Vagina (tissue), 2 donors: ENCODE measurements around the gene ZNF207.

Experiments used
- POLR2A ChIP-seq, 2 donors: fragments of 450-650 bp; IDR thresholded peaks; one replicate each; pipeline ENCODE4 v1.6.1; 2017; ENCODE audit warnings: antibody characterized with exemption in 2 of 2, mild to moderate bottlenecking in 2 of 2, moderate library complexity in 2 of 2
- POLR2AphosphoS5 ChIP-seq, 2 donors: sonication (generic); formaldehyde crosslinking; IDR thresholded peaks; one replicate each; pipeline ENCODE4 v1.9.0; 2017; ENCODE audit warnings: antibody characterized with exemption in 2 of 2, mild to moderate bottlenecking in 2 of 2, low read depth in 1 of 2; ENCODE audit not compliant: insufficient read depth in 1 of 2

DNA sequence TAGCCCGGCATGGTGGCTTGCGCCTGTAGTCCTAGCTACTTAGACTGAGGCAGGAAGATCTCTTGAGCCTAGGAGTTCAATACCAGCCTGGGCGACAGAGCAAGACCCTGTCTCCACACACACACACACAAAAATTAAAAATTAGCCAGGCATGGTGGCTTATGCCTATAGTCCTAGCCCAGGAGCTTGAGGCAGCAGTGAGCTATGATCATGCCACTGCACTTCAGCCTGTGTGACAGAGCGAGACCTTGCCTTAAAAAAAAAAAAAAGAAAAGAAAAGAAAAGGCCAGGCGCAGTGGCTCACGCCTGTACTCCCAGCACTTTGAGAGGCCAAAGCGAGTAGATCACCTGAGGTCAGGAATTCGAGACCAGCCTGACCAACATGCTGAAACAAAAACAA is 31.9 kb upstream of the ZNF207 start:
- TF ChIP-seq POLR2AphosphoS5 (IDR thresholded peaks at IDR 0.05; ENCODE audit: insufficient read depth in 1 of 2, low read depth in 1 of 2) = no peak
- TF ChIP-seq POLR2A (IDR thresholded peaks at IDR 0.05) = no peak
